ENCODE measurements around the gene PCCA.

The PCCA gene

DNA sequence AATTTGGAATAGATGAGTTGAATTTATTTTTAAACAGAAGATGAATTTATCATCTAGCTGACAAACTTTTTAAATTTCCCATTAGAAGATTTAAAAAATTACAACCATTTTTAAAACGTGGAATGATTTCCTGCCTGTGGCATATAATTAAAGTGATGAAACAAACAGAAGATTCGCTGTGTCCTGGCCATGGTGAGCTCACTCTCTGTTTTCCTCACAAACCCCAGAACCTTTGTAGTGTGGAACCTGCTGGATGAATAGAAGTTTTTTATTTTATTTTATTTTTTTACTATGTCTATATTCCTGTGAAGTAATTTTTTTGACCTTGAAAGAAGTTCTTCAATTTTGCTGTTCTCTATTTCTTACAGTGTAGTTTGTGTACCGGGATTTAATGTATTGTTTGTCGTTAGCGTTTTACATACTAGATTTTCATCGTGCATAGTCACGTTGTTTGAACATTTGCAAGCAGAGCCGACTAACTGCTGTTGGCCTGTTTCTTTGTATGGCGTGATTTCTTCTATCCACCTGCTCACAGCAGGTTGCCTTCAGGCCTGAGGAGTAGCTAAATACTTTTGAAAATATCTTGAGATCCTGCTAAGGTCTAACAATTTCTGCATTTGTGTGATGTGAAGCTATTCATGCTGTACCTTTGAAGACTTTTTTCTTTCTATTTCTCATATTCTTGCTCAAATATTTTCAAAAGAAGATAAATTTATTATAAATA, 350.5 kb downstream of the PCCA start:
- DNase-seq = no peak

DNA sequence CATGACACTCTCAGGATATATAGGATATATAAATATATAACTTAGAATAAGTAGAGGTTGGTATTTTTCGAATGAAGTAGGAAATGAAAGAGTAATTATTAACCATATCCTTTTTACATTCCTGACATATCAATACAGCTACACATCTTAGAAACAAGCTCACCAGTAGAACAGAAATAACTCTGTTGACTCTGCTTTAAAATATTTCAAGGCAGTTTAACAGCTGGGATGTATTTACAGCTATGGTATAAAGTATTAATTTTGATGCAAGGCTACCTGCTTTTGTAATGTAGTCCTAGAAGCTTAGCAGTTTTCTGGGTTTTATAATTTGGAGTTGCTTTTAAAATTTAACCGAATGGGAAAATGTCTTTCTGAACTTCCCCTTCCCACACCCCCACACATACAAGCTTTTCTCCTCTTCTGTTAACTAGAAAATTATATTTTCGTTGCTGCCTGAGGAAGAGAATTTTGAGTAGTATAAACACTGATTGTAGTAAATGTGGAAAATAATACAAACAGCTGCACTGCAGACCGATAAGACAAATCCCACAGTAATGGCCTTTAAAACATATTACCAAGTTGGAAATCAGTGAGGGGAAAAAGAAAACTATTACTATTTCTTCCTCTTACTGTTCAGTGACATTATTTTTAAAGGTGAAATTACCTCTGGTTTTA, 352.0 kb downstream of the PCCA start:
- DNase-seq = no peak

DNA sequence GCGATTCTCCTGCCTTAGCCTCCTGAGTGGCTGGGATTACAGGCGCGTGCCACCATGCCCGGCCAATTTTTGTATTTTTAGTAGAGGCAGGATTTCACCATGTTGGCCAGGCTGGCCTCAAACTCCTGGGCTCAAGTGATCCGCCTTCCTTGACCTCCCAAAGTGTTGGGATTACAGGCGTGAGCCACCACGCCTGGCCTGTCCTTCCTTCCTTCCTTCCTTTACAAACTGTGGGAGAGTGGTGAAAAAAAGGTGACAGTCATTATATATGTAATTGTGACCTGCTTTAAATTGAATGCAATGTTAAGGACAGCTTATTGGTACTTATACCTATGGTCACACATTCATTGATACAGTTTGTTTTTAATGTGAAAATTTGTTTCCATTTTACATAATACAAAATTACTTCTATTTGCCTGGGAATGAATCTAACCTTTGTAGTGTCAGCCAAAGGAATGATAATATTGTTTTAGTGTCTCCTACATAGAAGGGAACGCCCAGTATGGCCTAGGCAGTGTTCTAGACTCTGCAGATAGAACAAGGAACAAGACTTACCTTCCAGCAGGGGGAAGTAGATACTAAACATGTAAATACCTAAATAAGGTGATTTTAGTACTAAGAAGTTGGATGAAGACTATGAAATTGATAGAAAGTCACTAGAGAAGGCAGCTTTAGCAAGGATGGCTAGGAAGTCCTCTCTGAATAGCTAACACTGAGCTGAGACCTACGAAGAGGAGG, 353.4 kb downstream of the PCCA start:
- no peak for DNase-seq

DNA sequence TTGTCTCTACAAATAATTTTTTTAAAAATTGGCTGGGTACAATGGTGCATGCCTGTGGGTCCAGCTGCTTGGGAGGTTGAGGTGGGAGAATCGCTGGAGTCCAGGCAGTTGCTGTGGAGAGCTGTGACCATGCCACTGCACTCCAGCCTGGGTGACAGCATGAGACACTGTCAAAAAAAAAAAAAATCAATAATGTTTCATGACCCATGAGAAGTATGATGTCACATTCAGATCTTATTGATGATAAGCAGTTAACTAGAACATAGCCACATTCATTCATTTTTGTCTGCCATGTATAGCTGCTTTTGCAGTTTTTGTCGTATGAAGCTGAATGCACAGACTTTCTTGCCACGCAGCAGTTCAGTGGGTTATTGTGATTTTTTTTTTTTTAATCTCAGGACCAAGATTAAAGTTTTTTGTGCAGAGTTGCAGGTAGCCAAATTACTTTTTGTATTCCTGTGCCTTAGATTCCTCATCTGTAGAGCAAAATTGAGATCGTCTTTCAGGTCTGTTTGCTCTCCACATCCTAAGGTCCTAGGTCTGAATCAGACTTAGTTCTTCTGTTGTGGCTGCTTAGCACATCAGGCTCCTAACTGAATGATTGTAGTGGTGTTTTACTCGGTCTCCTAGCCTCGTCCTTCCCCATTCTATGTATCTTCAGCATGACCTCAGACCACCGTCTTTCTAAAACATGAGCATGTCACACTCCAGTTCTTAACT, 354.5 kb downstream of the PCCA start:
- no peak for DNase-seq

DNA sequence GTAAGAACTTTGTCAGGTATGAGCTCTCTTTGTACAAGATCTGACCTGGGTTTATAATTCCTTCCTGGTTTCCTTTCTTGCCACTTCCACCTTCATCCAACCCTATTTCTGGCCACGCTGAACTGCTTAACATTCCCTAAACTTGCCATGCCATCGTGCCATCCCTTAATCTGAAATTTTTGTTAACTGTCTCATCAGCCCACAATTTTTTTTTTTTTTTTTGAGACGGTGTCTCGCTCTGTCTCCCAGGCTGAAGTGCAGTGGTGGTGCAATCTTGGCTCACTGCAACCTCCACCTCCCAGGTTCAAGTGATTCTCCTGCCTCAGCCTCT, 355.1 kb downstream of the PCCA start:
- DNase-seq = no peak

DNA sequence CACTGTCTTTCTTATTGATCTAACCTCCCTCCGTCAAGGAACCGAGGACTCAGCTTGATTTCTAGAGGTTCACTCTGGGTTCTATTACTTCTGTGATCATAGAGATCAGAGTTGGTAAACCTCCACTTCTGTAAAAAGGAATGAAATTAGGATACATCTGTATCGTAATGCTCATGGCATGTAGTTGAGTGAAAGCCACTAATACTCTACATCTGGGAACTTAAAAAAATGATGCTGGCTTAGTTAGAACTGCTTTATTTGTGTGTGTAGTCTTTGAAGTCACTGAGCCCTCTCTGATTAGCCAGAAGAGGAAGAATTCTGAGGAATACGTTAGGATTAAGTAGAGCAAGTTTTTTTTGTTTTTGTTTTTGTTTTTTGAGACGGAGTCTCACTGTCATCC, 358.9 kb downstream of the PCCA start:
- no peak for DNase-seq

DNA sequence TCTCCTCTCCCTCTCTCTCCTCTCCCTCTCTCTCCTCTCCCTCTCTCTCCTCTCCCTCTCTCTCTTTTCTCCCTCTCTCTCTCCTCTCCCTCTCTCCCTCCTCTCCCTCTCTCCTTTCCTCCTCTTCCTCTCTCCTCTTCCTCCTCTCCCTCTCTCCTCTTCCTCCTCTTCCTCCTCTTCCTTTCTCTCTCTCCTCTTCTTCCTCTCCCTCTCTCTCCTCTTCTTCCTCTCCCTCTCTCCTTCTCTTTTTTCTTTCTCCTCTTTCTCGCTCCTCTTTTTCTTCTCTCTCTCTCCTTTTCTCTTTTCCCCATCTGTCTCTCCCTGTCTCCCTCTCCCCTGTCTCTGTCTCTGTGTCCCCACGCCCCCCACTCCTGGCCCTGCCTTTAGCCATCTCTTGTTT, 363.0 kb downstream of the PCCA start:
- no peak for DNase-seq

DNA sequence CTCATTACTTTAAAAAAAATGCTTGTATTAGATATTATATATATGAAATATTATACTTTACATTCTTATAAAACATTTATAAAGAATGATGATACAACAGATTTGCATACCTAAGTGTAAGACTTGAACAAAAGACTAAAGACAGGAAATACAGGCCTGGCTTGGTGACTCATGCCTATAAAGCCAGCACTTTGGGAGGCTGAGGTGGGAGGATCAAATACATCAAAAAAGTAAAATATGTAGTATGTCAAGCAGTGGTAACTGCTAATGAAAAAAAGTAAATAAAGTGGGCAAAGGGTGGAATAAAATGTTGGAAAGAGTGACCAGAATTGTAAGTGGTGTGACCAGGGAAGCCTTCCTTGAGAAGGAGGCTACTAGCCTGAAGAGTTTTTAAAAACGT, 366.0 kb downstream of the PCCA start:
- no peak for DNase-seq

DNA sequence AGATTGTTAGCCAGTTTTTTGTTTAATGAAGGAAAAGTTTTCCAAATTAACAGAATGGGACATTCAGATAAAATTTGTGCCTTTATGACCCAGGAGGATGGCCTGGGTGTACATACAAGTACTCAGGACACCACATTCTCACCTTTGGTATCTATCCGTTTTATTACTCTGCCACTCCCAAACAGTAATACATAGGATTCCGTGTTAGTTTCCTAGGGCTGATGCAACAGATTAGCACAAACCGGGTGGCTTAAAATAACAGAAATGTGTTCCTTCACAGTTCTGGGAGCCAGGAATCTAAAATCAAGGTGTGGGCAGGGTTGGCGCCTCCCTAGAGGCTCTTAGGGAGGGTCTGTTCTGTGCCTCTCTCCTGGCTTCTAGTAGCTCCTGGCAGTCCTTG, 369.8 kb downstream of the PCCA start:
- no peak for DNase-seq

DNA sequence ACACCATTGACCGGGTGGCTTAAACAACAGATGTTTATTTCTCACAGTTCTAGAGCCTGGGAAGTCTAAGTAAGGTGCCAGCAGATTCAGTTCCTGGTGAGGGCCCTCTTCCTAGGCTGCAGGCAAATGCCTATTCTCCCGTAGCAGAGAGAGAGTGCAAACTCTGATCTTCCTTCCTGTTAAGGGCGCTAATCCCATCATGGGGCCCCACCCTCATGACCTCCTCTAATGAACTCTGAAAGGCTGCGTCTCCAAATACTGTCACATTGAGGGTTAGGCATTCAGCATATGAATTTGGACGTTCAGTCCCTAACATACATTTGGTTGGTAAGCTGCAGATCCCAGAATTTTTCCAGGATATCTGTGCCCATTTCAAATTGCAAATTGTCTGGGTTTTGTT, 370.9 kb downstream of the PCCA start:
- DNase-seq = no peak

DNA sequence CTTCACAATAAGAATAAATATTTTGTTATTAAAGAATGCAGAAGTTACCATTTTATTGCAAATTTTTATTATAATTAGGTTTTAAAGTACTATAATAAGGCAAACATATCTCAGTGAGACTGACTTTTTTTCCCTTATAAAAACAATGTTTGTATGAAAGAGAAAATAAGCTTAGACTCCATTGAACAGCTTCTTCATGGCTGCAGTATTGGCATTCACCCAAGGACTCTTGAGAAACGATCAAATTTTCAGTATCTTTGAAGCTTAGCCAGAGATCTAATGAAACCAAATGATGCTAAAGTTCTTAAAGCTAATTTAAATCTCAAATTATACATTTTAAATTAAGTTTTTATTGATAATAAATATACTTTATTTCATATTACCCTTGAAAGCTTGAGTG, 371.4 kb downstream of the PCCA start:
- DNase-seq = no peak

DNA sequence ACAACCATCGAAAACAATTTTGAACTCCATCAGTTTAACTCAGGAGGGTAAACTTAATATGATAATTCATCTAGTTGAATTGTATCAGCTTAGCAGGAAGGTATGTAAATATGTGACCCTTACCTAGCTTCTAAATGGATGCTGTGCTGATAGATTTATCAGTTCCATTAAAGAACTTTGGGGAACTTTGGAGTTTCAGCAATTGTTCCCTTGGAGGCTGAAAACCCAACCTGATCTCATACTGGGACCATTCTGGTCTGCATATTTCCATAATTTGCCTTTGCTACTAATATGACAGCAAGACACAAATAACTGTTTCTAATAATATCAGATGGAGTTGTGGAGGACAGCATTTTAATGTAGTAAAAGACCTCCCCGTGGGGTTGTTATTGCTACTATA, 371.9 kb downstream of the PCCA start:
- no peak for DNase-seq

DNA sequence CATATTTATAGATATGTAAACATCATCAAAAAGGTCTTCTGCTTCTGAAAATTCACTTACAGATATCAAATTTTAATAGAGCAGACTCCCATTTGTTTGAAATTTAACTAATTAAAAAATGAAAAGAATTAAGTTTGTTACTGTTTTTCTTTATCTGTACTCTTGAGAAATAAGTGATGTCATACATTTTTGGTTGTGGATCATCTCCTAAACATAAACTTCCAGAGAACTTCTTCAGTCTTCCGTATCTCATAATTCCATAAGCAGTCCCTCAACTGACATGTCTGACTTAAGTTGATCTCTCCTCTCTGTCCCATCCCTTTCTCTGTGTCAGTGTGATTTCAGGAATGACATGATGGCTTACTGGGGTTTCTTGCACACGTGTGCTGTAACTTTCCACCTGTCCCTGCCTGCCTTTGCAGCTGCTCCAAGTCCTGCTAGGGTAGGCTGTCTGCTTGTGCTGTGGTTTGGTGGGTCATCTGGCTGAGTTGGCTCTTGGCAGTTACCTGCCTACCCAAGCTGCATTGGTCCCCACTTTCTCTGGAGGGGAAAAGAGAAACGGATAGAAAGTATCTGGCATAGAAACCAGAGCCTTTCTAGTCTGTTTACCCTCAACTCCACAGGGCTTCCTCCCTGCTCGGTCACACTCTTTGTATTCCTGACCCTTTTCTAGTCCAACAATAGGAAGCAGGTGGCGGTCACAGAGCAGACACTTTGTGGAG, 372.6 kb downstream of the PCCA start:
- no peak for DNase-seq

DNA sequence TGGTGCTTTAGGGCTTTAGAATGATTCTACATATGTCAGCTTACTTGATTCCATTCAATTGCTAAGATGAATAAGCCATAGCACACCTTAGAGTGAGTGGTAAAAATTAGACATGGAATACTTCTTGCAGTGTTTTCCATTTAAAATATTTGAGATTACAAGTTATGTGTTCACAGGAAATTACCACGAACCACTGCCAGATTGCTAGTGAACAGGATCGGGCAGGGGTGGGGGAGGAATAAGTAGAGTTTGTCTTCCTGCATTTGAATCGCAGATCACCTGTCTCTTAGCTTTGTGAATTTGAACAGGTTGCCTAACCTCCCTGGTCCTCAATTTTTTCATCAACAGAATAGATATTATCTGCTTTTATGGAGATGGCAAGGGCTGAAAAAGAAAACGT, 375.1 kb downstream of the PCCA start:
- no peak for DNase-seq

DNA sequence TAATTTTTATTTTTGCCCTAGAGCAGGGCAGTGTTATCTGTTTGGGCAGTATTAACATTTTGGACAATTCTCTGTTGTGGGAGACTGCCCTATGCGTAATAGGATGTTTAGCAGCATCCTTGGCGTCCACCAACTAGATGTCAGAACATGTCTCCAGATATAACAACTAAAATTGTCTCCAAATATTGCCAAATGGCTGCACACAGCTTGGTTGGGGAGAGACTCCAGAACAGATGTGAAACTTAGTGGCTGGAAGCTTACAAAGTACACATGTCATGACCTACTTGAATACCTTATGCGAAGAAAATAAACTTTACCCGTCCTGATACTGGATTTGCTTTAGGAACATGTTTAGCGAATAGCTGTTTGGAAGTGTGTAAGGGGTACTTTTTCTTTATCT, 376.7 kb downstream of the PCCA start:
- DNase-seq = no peak

DNA sequence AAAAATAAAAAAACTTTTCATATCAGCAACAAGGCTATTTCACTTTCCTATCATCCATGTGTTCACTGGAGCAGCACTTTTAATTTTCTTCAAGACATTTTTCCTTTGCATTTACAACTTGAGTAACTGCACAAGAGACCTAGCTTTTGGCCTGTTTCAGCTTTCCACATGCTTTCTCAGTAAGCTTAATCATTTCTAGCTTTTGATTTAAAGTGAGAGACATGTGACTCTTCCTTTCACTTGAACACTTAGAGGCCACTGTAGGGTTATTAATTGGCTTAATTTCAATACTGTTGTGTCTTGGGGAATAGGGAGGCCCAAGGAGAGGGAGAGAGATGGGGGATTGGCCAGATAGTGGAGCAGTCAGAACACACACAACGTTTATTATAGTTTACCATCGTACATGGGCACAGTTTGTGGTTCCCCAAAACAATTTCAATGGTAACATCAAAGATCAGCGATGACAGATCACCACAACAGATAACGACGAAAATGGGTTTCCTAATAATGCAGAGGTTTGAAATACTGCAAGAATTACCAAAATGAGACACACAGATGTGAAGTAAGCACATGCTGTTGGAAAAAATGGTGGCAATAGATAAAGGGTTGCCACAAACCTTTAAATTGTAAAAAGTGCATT, 382.1 kb downstream of the PCCA start:
- peak; percentile 9 for DNase-seq

DNA sequence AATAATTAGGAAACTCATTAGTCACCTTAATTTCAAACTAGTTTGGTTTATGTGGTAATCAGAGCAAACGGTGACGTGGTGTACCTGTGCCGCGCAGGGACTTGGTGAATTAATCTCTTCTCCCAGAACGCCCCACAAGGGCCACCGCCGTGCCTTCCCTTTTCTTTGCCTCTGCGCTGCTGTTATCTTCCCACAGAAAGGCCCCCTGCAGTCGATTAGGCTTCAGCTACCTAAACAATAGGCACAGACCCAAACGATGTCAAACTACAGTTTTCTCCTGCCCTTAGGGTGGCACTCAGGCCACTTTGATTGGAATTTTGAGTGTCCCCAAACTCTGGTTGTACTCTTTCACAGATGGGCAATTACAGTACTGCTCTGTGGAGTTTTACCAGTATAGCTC, 384.2 kb downstream of the PCCA start:
- no peak for DNase-seq

DNA sequence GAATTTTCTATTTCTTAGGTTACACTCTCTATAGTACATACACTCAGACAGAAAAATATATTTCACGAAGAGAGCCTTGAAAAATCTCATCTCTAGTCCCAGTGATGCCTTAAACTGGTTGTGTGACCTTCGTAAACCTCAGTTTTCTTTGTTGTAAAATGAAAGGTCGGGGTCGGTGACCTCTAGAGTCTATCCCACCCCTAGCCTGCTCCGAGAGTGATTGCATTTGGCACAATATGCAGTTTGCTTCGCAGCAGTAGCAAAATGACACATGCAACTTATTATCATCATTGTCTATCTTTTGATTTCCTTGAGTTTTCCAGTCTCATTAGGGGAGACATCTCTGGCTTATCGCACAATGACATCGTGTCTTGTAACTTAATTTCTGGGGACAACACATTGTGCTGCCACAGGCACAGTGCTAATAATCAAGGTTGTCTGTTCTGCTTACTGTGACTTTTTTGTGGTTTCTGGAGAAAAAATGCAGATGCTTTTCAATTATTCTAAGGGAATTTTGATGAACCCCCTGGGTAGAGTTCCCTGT, 384.7 kb downstream of the PCCA start:
- no peak for DNase-seq

DNA sequence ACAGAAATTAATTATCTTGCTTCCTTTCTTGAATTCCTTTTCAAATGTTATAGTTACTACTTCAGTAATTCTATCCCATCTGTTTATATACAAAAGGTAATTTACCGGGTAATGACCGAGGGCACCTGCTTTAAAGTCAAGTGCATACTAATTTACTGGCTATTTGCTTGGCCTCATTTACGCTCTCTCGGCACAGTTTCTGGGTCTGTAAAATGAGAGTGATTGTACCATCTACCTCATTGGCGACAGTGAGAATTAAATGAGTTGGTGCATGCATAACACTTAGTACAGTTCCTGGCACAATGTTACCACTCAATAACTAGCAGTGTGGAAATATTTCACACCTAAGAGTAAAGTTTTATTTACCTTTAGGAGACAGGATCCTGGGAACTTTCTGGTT, 388.1 kb downstream of the PCCA start:
- no peak for DNase-seq

DNA sequence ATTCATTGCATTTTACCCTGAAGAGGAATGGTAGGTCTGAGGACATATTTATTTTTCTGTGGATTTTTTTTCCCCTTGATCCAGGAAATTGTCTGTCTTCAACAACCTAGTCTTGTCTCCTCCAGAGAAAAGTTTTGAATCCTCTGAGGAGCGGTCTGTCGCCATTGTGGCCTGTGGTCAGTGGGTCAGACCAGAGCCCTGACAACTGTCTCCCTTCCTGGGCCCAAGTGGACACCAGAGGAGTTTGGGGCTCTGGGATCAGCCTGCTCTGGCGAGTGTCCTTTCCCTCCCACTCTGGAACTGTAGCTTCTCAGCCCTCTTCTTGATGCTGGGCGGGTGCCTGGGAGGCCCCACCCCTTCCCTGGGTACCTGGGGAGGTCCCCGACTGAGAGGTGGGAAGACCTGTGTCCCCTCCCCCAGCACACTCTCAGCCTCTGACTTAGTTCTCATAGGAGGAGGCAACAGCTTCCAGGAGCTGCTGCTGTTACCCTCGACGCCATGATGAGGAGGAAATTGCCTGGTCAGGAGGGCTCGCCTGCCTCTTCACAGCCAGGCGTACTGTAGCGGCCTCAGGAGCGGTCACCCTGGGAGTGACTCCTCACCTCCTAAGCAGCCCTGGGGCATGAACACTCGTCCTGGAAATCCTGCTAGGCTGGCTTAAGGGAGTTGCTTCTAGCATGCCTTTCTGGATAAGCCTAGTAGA, 389.4 kb downstream of the PCCA start:
- DNase-seq = no peak

DNA sequence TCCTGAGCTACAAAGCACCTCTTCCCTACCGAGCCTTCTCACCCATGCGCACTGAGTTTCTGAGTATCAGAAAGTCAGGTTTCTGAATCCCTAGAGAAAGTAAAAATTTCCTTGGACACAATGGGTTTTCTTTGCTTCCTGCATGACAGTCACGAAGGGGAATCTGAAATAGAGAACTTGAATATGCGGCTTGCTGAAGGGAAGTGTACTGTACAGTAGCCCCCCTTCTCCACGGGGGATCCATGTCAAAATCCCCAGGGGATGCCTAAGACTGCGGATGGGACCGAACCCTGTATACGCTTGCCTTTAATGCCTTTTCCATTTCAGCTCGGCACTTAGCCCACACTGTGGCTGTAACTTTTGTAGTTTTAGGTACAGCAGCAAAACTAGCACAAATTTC, 391.8 kb downstream of the PCCA start:
- no peak for DNase-seq

DNA sequence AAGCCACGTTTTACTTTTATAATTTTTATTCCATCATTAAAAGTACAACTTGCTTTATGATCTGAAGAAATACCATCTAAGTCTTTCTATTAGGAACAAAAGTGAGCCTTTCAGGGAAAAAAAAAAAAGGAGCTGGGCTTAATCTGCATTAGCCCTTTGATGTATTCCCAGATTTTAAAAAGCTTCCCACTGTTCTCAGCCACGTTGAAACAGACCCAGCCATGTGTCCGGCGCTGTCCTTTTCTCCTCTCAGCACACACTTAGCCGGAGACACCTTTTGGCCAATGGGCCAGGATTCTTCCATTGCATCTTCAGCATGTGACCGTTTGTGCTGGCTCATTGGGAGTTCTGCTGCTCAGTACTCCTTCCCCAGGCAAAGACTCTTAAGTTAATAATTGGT, 394.2 kb downstream of the PCCA start:
- no peak for DNase-seq
